Tibial artery (tissue), 4 donors: ENCODE data around the gene CCL13.

Source experiments
- DNase-seq, 2 donors: peaks; one replicate each; pipeline ENCODE4 v3.0.0-alpha.2; 2019
- H3K27ac ChIP-seq, 2 donors: fragments of 200-600 bp; sonication (generic) in 1 of 2; 1 replicate in 1 of 2; 2 replicates in 1 of 2; pipeline ENCODE4 v1.5.1; 2018 to 2019; ENCODE audit warnings: mild to moderate bottlenecking in 1 of 2
- H3K27me3 ChIP-seq, 2 donors: fragments of 200-600 bp; sonication (generic) in 1 of 2; one replicate each; pipeline versions ENCODE4 v1.5.1 to v1.6.0; 2016 to 2019
- H3K36me3 ChIP-seq, 3 donors: fragments of 200-600 bp; sonication (generic) in 2 of 3; one replicate each; pipeline ENCODE4 v1.5.1; 2016 to 2019; ENCODE audit warnings: mild to moderate bottlenecking in 2 of 3
- H3K4me1 ChIP-seq, 4 donors: fragments of 200-600 bp; sonication (generic) in 2 of 4; 1 replicate in 3 of 4; 2 replicates in 1 of 4; pipeline ENCODE4 v1.5.1; 2016 to 2019
- H3K4me3 ChIP-seq, 2 donors: fragments of 200-600 bp; sonication (generic) in 1 of 2; 1 replicate in 1 of 2; 2 replicates in 1 of 2; pipeline ENCODE4 v1.5.1; 2018 to 2019; ENCODE audit warnings: mild to moderate bottlenecking in 2 of 2
- H3K9me3 ChIP-seq, 3 donors: fragments of 200-600 bp; sonication (generic) in 1 of 3; one replicate each; pipeline ENCODE4 v1.5.1; 2016 to 2019
- intact Hi-C: fragments of 100-400 bp; cut with DNase I; formaldehyde crosslinking; loops from one replicate; pipeline ENCODE4 v1.15.0; 2023; ENCODE audit warnings: low total_unique reads
- TF ChIP-seq, protein P1 (sequence below), 2 experiments: fragments of 200-600 bp in 1 of 2; fragments of 450-650 bp in 1 of 2; IDR thresholded peaks; one replicate each; pipeline ENCODE4 v1.5.1; 2017 to 2019; ENCODE audit warnings: antibody characterized with exemption in 2 of 2, mild to moderate bottlenecking in 1 of 2, moderate library complexity in 1 of 2

CCL13 gene

DNA sequence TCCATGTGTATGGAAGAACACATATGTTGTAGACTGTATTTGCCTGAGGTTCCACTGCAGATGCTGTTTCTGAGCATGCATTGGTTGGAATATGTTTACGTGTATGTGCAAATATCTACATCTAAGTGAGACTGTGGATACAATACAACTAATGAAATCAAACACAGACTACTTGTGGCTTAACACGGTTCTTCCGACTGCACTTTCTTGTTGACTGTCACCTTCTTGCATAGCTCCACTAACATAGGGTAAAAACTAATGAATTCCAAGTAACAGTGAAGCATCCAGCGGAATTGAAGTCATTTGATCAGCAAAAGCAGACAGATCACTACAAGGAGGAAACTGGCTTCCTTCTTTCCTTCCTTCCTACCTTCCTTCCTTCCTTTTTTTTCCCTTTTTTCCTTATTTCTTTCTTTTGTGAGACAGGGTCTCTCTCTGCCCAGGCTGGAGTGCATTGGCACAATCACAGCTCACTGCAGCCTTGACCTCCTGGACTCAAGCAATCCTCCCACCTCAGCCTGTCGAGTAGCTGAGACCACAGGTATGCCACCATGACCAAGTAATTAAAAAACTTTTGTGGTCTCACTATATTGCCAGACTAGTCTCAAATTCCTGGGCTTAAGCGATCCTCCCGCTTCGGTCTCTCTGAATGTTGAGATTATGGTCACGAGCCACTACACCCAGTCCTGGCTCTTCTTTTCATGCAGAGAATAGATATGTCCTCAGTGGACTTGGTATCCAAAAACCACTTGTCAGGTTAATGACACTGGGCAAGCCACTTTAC is 28.7 kb downstream of the CCL13 start:
- H3K9me3 ChIP-seq = no peaks in the 10 kb centered on the region
- no peak for DNase-seq
- H3K4me1 ChIP-seq = peaks cover 0 to 6% (median 0%) of the 10 kb centered on the region in 4 donors
- no peak overlapping the region for H3K27ac ChIP-seq
- H3K4me3 ChIP-seq = no peak overlapping the region
- intact Hi-C loops = no loop called here
- TF ChIP-seq, protein P1, sequence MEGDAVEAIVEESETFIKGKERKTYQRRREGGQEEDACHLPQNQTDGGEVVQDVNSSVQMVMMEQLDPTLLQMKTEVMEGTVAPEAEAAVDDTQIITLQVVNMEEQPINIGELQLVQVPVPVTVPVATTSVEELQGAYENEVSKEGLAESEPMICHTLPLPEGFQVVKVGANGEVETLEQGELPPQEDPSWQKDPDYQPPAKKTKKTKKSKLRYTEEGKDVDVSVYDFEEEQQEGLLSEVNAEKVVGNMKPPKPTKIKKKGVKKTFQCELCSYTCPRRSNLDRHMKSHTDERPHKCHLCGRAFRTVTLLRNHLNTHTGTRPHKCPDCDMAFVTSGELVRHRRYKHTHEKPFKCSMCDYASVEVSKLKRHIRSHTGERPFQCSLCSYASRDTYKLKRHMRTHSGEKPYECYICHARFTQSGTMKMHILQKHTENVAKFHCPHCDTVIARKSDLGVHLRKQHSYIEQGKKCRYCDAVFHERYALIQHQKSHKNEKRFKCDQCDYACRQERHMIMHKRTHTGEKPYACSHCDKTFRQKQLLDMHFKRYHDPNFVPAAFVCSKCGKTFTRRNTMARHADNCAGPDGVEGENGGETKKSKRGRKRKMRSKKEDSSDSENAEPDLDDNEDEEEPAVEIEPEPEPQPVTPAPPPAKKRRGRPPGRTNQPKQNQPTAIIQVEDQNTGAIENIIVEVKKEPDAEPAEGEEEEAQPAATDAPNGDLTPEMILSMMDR (IDR thresholded peaks at IDR 0.05) = no peak
- H3K36me3 ChIP-seq = no peaks in the 10 kb centered on the region
- H3K27me3 ChIP-seq = peaks cover 0 to 7% of the 10 kb centered on the region in 2 donors

DNA sequence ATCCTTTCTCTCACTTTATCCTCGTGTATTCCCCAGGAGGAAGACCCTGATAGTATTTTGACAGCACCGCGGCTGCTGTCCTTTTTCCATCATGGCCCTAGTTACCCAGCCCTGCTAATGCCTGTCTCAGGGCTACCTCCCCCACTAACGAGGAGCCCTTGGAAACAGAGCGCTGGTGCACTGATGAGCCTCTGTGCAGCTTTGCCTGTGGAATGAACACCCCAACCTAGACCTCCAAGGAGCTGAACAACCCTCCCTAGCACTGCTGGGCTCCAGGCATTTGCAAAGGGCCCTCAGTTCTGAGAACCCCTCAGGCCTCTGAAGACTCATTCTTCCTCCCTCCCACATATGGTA is 30.0 kb downstream of the CCL13 start:
- TF ChIP-seq, protein P1 (IDR thresholded peaks at IDR 0.05) = no peak

DNA sequence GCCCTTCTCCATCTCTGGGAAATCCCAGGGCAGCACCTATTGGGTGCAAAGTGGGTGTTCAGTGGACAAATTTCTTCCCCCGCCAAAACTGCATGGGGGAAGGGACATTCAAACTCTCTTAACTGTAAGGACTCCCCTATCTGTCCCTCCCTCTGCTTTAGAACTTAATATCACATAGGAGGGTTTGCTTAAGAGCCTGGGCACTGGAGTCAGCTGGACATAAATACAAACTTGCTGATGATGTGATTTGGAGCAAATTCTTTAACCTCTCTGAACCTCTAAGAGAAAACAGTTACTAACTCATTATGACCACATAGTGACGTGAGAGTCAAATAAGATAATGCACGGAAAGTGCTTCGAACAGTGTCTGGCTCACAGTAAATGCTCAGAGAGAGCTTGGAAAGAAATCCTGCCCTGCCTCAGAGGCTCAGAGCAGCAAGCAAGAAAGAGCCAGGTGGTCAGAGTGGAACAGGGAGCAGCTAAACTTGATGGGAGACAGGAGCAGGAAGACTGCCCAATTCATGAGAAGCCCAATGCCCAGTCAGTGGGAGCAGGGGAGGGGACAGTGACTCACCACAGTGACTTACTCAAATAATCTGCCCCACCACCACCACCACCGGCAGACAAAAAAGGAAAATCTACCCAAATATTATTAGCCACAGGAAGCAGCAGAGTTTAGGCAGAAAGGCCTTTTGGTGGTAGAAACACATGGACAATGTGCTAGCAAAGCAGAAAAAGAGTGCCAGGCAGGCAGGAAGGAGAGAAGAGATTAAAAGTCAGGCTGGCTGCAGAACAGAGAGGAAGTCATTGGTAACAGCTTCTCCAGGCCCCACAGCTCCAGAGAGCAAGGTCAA is 30.6 kb downstream of the CCL13 start:
- no peaks in the 10 kb centered on the region for H3K9me3 ChIP-seq

More for the DNA sequence above, 30.0 kb downstream of the CCL13 start:
- Histone ChIP-seq H3K27ac (no peak overlapping the region), H3K36me3 (no peaks in the 10 kb centered on the region), H3K4me1 (peaks cover 0 to 6% (median 0%) of the 10 kb centered on the region in 4 donors), H3K27me3 (peaks cover 0 to 3% of the 10 kb centered on the region in 2 donors), H3K4me3 (no peak overlapping the region), H3K9me3 (no peaks in the 10 kb centered on the region)
- no peak for DNase-seq
- intact Hi-C loops = no loop called here

DNA sequence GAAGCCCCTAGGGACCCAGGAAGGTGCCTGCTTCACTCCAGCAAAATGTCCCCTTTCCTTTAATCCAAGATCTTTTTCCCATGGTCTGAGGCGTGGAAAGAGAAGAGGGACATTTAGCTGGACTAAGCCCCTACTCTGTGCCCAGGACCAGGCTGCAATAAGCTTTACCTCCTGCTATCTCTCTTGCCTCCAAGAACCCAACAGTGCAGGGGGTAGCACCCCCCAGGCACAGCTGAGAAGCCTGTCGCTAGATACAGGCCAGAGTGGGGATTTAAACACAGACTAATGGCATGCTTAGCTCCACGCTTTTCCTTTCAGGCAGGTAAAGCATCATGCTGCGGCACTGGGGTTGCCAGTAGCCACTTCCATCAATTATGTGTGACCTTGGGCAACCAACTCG is 31.3 kb downstream of the CCL13 start:
- peaks cover 0 to 3% of the 10 kb centered on the region in 2 donors for H3K27me3 ChIP-seq
- H3K4me1 ChIP-seq = peaks cover 0 to 6% (median 0%) of the 10 kb centered on the region in 4 donors
- intact Hi-C loops = no loop called here
- TF ChIP-seq, protein P1 (IDR thresholded peaks at IDR 0.05) = no peak
- H3K4me3 ChIP-seq = no peak overlapping the region
- DNase-seq = no peak
- no peak overlapping the region for H3K27ac ChIP-seq
- H3K36me3 ChIP-seq = no peaks in the 10 kb centered on the region
- no peaks in the 10 kb centered on the region for H3K9me3 ChIP-seq

More for the DNA sequence above, 30.6 kb downstream of the CCL13 start:
- peaks cover 0 to 6% (median 0%) of the 10 kb centered on the region in 4 donors for H3K4me1 ChIP-seq
- intact Hi-C loops = no loop called here
- TF ChIP-seq, protein P1 (IDR thresholded peaks at IDR 0.05) = no peak
- H3K36me3 ChIP-seq = no peaks in the 10 kb centered on the region
- no peak overlapping the region for H3K27ac ChIP-seq
- H3K4me3 ChIP-seq = no peak overlapping the region
- DNase-seq = peak in 1 of 2 donors; percentile 35
- H3K27me3 ChIP-seq = peaks cover 0 to 3% of the 10 kb centered on the region in 2 donors

DNA sequence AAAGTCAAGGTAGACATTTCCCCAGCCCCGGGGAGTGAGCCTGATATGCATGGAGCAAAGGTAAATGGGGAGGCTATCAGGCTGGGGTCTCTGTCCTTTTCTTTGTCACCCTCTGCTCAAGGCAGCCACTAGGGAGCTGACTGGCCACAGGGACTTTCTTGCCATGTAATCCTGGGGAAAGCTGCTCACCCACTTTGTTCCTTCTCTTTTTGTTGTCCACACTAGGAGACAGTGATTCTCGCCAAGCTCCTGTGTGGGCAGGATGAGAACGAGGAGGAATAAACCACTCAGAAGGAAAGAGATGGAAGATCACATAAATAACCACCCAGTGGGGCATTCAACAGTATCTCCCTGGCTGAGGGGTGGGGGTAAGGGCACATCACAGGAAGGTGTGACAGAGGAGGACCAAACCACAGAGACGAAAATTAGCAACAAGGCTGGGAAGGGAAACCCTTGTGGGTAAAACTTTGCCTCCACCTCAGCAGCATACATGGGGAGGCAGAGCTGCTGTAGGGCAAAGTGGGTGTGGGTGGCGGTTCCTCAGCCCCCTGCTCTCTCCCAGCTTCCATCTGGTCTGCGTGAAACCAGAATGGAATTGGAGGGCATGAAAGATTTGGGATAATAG is 33.0 kb downstream of the CCL13 start:
- Histone ChIP-seq H3K36me3 (no peaks in the 10 kb centered on the region), H3K27me3 (peaks cover 0 to 3% of the 10 kb centered on the region in 2 donors), H3K27ac (no peak overlapping the region), H3K9me3 (no peaks in the 10 kb centered on the region), H3K4me1 (peaks cover 0 to 6% (median 0%) of the 10 kb centered on the region in 4 donors), H3K4me3 (no peak overlapping the region)
- TF ChIP-seq, protein P1 (IDR thresholded peaks at IDR 0.05) = no peak
- intact Hi-C loops = no loop called here
- no peak for DNase-seq
